ENCODE measurements around the gene ACO1.

GRCh38 chr9:32411753-32412152, 27.3 kb downstream of the ACO1 start:
- TF ChIP-seq EZH2 (IDR thresholded peaks at IDR 0.05; ENCODE audit: insufficient read depth, poor library complexity, severe bottlenecking) (no peak), EZH2phosphoT487 (IDR thresholded peaks at IDR 0.05; ENCODE audit: insufficient read depth, low read depth) (no peak)

Data from GM23248 (cell line).